Stimulated activated CD4-positive, alpha-beta T cell treated with anti-CD3 and anti-CD28 coated beads, TNF-alpha, amount 100 ng/mL, for 24 hours (primary cell): ENCODE measurements around the gene WDR90.

Experiments used
- DNase-seq, 3 experiments: peaks; one replicate each; pipeline ENCODE4 v3.0.0-alpha.2; 2020; ENCODE audit warnings: low read depth in 3 of 3

Gene WDR90

GRCh38 chr16:676565-676902, 27.4 kb downstream of the WDR90 start:
- DNase-seq = no peak

GRCh38 chr16:676913-677312, 27.7 kb downstream of the WDR90 start:
- DNase-seq = no peak

GRCh38 chr16:677316-678190, 28.4 kb downstream of the WDR90 start:
- no peak for DNase-seq

- DNase-seq = no peak
Measured at GRCh38 chr16:678209-678857, 29.2 kb downstream of the WDR90 start.

GRCh38 chr16:678858-679813, 30.0 kb downstream of the WDR90 start:
- DNase-seq = peak in 2 of 3 experiments; percentile 30 to 59

GRCh38 chr16:679814-680624, 30.9 kb downstream of the WDR90 start, which contains the start of gene STUB1:
TSS of gene STUB1 (plus strand) at chr16:680410. CDS start at chr16:680526, 116 bp downstream.
- DNase-seq = peak; percentile 78 to 91 (median 81)

- DNase-seq = no peak
Measured at GRCh38 chr16:680625-680945, 31.4 kb downstream of the WDR90 start.

GRCh38 chr16:680967-681745, 32.0 kb downstream of the WDR90 start:
- DNase-seq = no peak

GRCh38 chr16:681746-682427, 32.7 kb downstream of the WDR90 start:
- DNase-seq = no peak

- no peak for DNase-seq
Measured at GRCh38 chr16:682493-683395, 33.6 kb downstream of the WDR90 start.

- DNase-seq = no peak
Measured at GRCh38 chr16:683396-684070, 34.4 kb downstream of the WDR90 start.

- DNase-seq = peak; percentile 97 to 98 (median 97)
Measured at GRCh38 chr16:684071-684794, 35.1 kb downstream of the WDR90 start, which contains the start of gene JMJD8. TSS of gene JMJD8 (minus strand) at chr16:684334. CDS start at chr16:684319, 15 bp downstream.

GRCh38 chr16:684961-685696, 36.0 kb downstream of the WDR90 start:
- no peak for DNase-seq

- no peak for DNase-seq
Measured at GRCh38 chr16:685967-686366, 36.8 kb downstream of the WDR90 start.

- DNase-seq = no peak
Measured at GRCh38 chr16:686459-687260, 37.5 kb downstream of the WDR90 start.

GRCh38 chr16:687499-687898, 38.3 kb downstream of the WDR90 start:
- no peak for DNase-seq
